Breast epithelium (tissue), 3 donors: ENCODE data around the gene FAM110A.
"Not testable (repeated sequence)": the region's sequence is repeated elsewhere in the genome, so short reads cannot be mapped to it uniquely, and the experiment has no call there.

Experiments used
- CTCF ChIP-seq, 3 donors: fragments of 450-650 bp; IDR thresholded peaks; one replicate each; pipeline ENCODE4 v1.5.1; 2016 to 2017; ENCODE audit warnings: antibody characterized with exemption in 3 of 3, mild to moderate bottlenecking in 3 of 3, moderate library complexity in 3 of 3
- POLR2A ChIP-seq: fragments of 450-650 bp; IDR thresholded peaks from one replicate; pipeline ENCODE4 v1.6.1; 2016; ENCODE audit warnings: antibody characterized with exemption, mild to moderate bottlenecking, moderate library complexity

GRCh38 chr20:848731-849130, 15.2 kb downstream of the FAM110A start:
- not testable (repeated sequence) for TF ChIP-seq CTCF (IDR thresholded peaks at IDR 0.05); POLR2A
